Fibroblast of mammary gland (primary cell): ENCODE results near the gene SAG.

Experiments used
- DNase-seq: peaks from one replicate; pipeline ENCODE4 v3.0.0-alpha.2; 2010; ENCODE audit warnings: low read depth
- H3K4me3 ChIP-seq: 2 replicates; pipeline ENCODE4 v1.5.1; 2011; ENCODE audit warnings: low read depth, mild to moderate bottlenecking, low read length, moderate library complexity; ENCODE audit not compliant: control insufficient read depth
- TF ChIP-seq, protein P1 (sequence below): conservative IDR thresholded peaks from 2 replicates; pipeline ENCODE4 v1.5.1; 2011; ENCODE audit warnings: low read depth, low read length, inconsistent platforms; ENCODE audit not compliant: control insufficient read depth, insufficient read depth

The SAG gene

DNA sequence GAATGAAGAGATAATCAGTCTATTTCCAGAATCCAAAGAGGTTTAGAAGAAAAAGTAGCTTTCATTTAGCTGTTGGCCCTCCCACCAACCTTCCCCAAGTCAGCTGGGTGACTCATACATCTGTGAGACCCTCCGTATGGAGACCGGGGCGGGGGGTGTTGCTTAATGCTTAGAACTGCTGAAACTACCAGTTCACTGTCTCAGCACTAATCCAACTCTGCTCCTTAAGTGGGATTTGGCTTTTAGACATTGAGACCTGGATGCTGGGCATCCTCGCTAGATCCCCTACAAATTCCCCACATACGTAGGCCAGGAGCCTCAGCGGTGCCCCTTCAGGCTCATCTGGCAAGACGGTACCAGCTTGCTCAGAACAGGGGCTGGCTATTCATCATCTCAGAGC is at the start of gene SAG:
Gene SAG, plus strand, starts transcription at position 252 of the 400 bp plus-strand sequence. CDS start 1,374 bp downstream, outside the sequence.
- H3K4me3 ChIP-seq = no peak within 1 kb of the TSS
- TF ChIP-seq, protein P1, sequence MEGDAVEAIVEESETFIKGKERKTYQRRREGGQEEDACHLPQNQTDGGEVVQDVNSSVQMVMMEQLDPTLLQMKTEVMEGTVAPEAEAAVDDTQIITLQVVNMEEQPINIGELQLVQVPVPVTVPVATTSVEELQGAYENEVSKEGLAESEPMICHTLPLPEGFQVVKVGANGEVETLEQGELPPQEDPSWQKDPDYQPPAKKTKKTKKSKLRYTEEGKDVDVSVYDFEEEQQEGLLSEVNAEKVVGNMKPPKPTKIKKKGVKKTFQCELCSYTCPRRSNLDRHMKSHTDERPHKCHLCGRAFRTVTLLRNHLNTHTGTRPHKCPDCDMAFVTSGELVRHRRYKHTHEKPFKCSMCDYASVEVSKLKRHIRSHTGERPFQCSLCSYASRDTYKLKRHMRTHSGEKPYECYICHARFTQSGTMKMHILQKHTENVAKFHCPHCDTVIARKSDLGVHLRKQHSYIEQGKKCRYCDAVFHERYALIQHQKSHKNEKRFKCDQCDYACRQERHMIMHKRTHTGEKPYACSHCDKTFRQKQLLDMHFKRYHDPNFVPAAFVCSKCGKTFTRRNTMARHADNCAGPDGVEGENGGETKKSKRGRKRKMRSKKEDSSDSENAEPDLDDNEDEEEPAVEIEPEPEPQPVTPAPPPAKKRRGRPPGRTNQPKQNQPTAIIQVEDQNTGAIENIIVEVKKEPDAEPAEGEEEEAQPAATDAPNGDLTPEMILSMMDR = no peak
- no peak for DNase-seq

DNA sequence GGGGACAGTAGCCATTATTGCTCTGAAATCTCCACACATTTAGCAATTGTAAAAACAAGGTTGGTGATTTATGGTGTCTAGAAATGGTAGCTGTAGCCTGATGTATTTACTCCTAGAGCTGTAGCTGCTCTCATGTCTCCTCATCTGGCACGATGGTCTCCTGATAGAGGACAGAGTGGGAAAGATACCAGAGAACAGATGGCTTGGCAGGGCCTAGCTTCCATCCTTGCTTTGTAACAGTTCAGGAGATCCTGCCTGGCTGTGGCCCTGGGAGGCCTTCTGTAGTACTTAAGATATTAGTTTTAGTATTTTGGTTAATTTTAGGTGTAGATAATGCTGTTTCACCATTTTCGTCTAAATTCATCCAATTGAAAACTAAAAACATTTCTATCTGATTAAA is 49.4 kb upstream of the SAG start:
- TF ChIP-seq, protein P1 = no peak
- no peak overlapping the region for H3K4me3 ChIP-seq
- no peak for DNase-seq

DNA sequence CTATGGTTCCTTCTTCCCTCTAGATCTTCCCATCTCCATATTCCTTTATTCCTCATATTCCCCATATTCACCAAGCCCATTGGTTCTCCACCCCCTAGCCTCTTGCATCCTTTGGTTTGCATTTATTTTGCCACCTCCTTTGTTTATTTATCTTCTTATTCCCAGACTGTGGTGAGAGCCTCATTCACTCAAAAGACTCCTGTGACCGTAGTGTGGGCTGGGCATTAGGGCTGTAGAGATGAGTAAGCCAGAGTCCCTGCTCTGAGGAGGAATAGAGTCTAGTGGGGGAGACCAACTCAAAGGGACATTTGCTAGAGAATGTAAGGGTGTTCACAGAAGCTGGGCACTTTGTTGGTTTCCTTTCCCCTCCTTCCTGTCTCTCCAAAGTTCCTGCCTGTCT is 47.9 kb upstream of the SAG start:
- H3K4me3 ChIP-seq = no peak overlapping the region
- TF ChIP-seq, protein P1 = no peak
- DNase-seq = no peak

DNA sequence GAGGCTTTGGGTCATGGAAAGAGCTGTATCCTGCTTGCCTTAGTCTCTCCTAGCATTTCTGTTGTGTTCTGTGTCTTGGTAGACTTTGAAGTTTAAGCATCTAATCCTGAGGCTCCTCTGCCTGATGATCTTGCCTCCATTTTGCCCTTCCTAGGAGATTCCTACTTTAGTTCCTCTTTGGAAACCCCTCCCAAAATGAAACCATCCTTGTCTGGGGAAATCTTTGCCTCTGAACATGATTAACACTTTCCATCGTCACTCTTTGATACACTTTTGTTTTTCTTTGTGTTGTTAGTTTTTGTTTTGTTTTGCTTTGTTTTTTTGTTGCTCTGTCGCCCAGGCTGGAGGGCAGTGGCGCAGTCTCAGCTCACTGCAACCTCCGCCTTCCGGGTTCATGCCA is 47.0 kb upstream of the SAG start:
- no peak for DNase-seq
- no peak overlapping the region for H3K4me3 ChIP-seq
- TF ChIP-seq, protein P1 = no peak

DNA sequence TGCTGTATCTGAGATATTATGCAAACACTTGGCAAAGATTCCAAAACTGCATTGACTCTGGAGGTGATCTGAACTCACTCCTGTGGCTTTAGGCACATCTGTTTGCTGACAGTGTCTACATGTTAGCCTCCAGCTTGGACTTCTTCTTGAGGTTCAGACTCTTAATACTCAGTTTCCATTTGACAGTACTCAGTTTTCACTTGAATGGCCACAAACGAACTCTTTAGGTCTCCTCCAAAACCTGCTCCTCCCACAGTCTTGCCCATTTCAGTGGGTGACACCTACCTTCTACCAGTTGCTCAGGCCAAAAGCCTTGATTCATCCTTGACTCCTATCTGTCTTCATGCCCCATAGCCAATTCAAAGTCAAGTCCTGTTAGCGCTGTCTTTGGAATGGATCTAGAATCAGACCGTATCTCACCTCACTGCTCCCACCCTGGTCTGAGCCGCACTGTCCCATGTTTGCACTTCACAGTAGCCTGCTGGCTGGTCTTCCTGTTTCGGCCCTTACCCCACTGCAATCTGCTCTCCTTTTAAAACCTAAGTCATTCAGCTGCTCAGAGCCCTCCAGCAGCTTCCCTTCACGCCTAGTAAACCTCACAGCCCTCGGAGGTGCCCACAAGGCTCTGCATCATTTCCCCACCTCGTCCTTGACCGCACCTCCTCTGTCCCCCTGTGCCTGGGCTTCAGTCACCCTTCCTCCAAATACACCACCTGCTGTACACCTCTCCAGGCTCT is 45.6 kb upstream of the SAG start:
- no peak for DNase-seq
- TF ChIP-seq, protein P1 = no peak
- H3K4me3 ChIP-seq = no peak overlapping the region

DNA sequence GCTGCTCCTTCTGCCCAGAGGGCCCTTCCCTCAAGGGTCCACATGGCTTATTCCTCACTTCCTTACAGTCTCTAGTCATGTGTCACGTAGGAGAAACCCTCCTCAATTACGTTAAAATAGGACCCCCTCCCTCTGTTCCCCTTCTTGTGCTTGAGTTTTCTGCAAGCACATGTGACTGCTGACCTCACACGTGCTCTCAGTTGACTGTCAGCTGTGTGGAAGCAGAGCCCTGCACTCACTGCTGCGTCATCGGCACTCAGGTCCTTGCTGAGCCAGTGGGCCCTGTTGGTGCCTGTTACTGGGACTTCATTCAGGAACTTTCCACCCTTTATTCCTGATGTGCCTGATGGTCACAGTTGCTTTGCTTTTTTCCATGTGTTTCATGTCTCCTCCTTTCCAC is 45.1 kb upstream of the SAG start:
- TF ChIP-seq, protein P1 = no peak
- no peak overlapping the region for H3K4me3 ChIP-seq
- DNase-seq = no peak

DNA sequence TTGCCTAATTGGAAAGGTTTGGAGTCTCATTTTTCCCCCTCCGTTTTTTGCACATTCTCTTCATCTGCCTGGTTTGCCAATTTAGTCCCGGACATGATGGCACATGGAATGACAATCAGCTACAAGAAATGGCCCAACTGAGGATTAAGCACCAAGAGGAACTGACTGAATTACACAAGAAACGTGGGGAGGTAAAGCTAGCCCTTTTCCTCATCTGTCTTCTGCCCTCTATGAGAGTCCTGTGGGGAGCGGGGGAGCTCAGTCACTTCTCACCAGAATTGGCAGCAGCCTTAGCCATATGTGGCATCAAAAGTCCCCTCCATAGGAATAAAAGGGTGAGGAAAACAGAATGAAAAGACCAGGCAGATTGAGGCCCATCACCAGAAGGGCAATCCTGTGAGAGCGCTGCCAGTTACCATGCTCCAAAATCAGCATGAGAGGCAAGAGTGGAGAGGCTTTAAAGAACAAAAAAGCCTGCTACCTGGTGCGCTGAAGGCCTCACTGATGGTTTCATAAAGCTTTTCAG is 44.5 kb upstream of the SAG start:
- no peak for DNase-seq
- H3K4me3 ChIP-seq = no peak overlapping the region
- TF ChIP-seq, protein P1 = no peak
